Gastroesophageal sphincter (tissue), 4 donors: ENCODE results near the gene CEACAM1. TPM values are rescaled to one million over a fixed set of nuclear protein-coding genes. Genes with fewer than 3 reads are reported as not detected.
"Not testable (repeated sequence)": the region's sequence is repeated elsewhere in the genome, so short reads cannot be mapped to it uniquely, and the experiment has no call there.

Experiments
- ATAC-seq: fragments of 150-250 bp; one replicate; pipeline ENCODE4 v1.9.1; 2016; ENCODE audit warnings: mild to moderate bottlenecking, moderate library complexity
- H3K27ac ChIP-seq, 4 donors: fragments of 200-600 bp; sonication (generic) in 3 of 4; 1 replicate in 3 of 4; 2 replicates in 1 of 4; pipeline ENCODE4 v1.5.1; 2016 to 2019
- H3K27me3 ChIP-seq: fragments of 200-600 bp; sonication (generic); one replicate; pipeline ENCODE4 v1.5.1; 2019
- H3K36me3 ChIP-seq, 2 donors: fragments of 200-600 bp; sonication (generic); one replicate each; pipeline ENCODE4 v1.5.1; 2019; ENCODE audit warnings: control low read depth in 1 of 2
- H3K4me1 ChIP-seq, 3 donors: fragments of 200-600 bp; sonication (generic); 1 replicate in 2 of 3; 2 replicates in 1 of 3; pipeline ENCODE4 v1.5.1; 2016 to 2019; ENCODE audit warnings: control low read depth in 2 of 3
- H3K4me3 ChIP-seq, 2 donors: fragments of 200-600 bp; sonication (generic); one replicate each; pipeline ENCODE4 v1.5.1; 2019; ENCODE audit warnings: mild to moderate bottlenecking in 1 of 2, moderate library complexity in 1 of 2
- H3K9me3 ChIP-seq, 3 donors: fragments of 200-600 bp; sonication (generic); one replicate each; pipeline ENCODE4 v1.5.1; 2017 to 2019; ENCODE audit warnings: control low read depth in 2 of 3
- EP300 ChIP-seq: sonication (generic); formaldehyde crosslinking; IDR thresholded peaks from one replicate; pipeline ENCODE4 v1.6.1; 2017; ENCODE audit warnings: antibody characterized with exemption, mild to moderate bottlenecking
- POLR2A ChIP-seq, 2 donors: fragments of 450-650 bp; IDR thresholded peaks; one replicate each; pipeline ENCODE4 v1.6.1; 2017; ENCODE audit warnings: antibody characterized with exemption in 2 of 2, mild to moderate bottlenecking in 2 of 2, moderate library complexity in 1 of 2
- POLR2AphosphoS5 ChIP-seq: sonication (generic); formaldehyde crosslinking; IDR thresholded peaks from one replicate; pipeline ENCODE4 v1.6.1; 2017; ENCODE audit warnings: antibody characterized with exemption
- WGBS, 2 donors: methylation state at CpG; one replicate each; pipeline ENCODE4 v1.1.5; 2018; ENCODE audit warnings: low coverage in 1 of 2; 5-methylcytosine and 5-hydroxymethylcytosine counted together
- total RNA-seq, 4 donors: library from RNA; depleted of rRNA; stranded (reverse); fragments of >200 nt; gene quantifications; one replicate each; pipeline ENCODE4 v1.1.0, GENCODE V29; 2016
- TF ChIP-seq, protein P1 (sequence below), 4 experiments: fragments of 200-600 bp in 2 of 4; fragments of 450-650 bp in 2 of 4; sonication (generic) in 1 of 4; IDR thresholded peaks; one replicate each; pipeline ENCODE4 v1.5.1; 2017 to 2019; ENCODE audit warnings: antibody characterized with exemption in 4 of 4, mild to moderate bottlenecking in 2 of 4, moderate library complexity in 2 of 4

The CEACAM1 gene
- total RNA-seq, 4 donors from 2014 or later, result 0.66 to 10.1 (median 0.99) TPM

DNA sequence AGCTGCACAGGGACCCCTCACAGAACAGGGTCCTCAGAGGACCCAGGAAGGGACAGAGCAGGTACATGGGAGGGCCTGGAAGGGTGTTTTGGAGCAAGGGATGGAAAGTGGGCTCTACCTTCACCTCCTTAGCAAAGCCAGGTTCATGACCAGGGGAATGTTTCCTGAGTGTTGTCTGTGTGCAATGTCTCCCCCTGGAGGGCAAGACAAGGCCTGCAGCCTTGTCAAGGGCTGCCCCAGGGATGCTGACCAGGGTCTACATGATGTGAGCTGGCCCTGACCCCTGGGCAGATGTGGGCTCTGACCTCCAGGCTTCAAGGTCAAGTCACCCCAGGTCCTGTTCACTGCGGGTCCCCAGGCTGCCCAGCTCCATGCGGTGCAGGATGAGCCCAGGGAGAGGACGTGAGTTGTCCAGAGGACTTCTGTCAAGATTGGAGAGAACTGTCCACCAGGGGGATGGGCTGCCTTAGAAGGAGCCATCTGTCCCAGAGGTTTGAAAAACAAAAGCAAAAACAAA, 1.0 kb upstream of the CEACAM1 start:
- Histone ChIP-seq H3K9me3 (no peaks in the 10 kb centered on the region), H3K36me3 (no peaks in the 10 kb centered on the region), H3K4me3 (no peak overlapping the region), H3K4me1 (peaks cover 0 to 7% (median 0%) of the 10 kb centered on the region in 3 donors), H3K27me3 (no peaks in the 10 kb centered on the region), H3K27ac (peak overlapping the region in 1 of 4 donors; percentile 46)
- WGBS, 2 donors, result no CpG with 5 or more reads among the region's 3 CpGs
- peak; percentile 39 for ATAC-seq
- TF ChIP-seq, protein P1, sequence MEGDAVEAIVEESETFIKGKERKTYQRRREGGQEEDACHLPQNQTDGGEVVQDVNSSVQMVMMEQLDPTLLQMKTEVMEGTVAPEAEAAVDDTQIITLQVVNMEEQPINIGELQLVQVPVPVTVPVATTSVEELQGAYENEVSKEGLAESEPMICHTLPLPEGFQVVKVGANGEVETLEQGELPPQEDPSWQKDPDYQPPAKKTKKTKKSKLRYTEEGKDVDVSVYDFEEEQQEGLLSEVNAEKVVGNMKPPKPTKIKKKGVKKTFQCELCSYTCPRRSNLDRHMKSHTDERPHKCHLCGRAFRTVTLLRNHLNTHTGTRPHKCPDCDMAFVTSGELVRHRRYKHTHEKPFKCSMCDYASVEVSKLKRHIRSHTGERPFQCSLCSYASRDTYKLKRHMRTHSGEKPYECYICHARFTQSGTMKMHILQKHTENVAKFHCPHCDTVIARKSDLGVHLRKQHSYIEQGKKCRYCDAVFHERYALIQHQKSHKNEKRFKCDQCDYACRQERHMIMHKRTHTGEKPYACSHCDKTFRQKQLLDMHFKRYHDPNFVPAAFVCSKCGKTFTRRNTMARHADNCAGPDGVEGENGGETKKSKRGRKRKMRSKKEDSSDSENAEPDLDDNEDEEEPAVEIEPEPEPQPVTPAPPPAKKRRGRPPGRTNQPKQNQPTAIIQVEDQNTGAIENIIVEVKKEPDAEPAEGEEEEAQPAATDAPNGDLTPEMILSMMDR (IDR thresholded peaks at IDR 0.05), result peak in 3 of 4 experiments; percentile 46 to 77 (median 57)
- TF ChIP-seq EP300 (no peak), POLR2A (IDR thresholded peaks at IDR 0.05) (no peak), POLR2AphosphoS5 (no peak)

DNA sequence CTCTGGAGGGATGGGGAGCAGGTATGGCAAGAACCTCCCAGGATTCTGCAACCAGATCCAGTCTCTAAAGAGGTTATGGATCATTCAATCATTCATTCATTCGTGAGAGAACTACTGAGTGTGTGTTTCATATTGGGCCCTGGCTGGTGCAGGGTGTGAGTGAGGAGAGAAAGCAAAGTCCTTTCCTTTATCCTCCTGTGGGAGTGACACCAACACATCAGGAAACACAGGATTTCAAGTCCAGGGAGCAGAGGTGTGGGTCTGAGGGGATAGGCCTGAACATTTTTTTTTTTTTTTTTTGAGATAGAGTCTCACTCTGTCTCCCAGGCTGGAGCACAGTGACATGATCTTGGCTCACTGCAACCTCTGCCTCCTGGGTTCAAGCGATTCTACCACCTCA, 3.3 kb downstream of the CEACAM1 start:
- no peaks in the 10 kb centered on the region for H3K36me3 ChIP-seq
- peaks cover 0 to 7% (median 0%) of the 10 kb centered on the region in 3 donors for H3K4me1 ChIP-seq
- H3K27me3 ChIP-seq, result no peaks in the 10 kb centered on the region
- no peaks in the 10 kb centered on the region for H3K9me3 ChIP-seq
- no peak overlapping the region for H3K27ac ChIP-seq
- 56% methylated on average over 1 of the region's 2 CpGs; no CpG with 5 or more reads in 1 of the 2 donors for WGBS, 2 donors
- ATAC-seq, result no peak
- TF ChIP-seq POLR2AphosphoS5 (no peak), EP300 (no peak), POLR2A (IDR thresholded peaks at IDR 0.05) (no peak)
- TF ChIP-seq, protein P1 (IDR thresholded peaks at IDR 0.05), result no peak
- H3K4me3 ChIP-seq, result no peak overlapping the region

DNA sequence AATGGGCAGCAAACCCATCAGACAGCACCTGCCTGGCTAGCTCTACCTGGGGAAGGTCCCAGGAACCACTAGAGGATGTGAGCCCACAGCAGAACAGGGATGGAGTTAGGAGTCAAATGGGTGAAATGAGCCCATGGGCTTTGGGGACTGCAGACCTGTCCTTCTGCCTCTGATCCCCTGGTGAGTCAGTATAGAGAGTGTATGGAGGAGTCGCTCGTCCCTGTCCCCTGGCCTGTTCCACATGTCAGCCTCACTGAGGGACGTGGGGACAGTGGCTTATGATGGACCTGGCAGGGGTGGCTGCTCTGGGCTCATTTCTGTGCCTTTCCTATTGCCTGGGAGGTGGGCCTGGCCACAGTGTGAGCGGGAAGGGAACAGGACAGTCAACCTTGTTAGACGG, 4.0 kb downstream of the CEACAM1 start:
- TF ChIP-seq, protein P1 (IDR thresholded peaks at IDR 0.05), result no peak
- TF ChIP-seq POLR2AphosphoS5 (no peak), EP300 (no peak), POLR2A (IDR thresholded peaks at IDR 0.05) (no peak)
- ATAC-seq, result no peak
- H3K9me3 ChIP-seq, result no peaks in the 10 kb centered on the region
- 90% methylated on average over 4 of the region's 5 CpGs; no CpG with 5 or more reads in 1 of the 2 donors for WGBS, 2 donors
- H3K4me1 ChIP-seq, result peaks cover 0 to 7% (median 0%) of the 10 kb centered on the region in 3 donors
- no peaks in the 10 kb centered on the region for H3K27me3 ChIP-seq
- no peaks in the 10 kb centered on the region for H3K36me3 ChIP-seq
- no peak overlapping the region for H3K27ac ChIP-seq
- no peak overlapping the region for H3K4me3 ChIP-seq

DNA sequence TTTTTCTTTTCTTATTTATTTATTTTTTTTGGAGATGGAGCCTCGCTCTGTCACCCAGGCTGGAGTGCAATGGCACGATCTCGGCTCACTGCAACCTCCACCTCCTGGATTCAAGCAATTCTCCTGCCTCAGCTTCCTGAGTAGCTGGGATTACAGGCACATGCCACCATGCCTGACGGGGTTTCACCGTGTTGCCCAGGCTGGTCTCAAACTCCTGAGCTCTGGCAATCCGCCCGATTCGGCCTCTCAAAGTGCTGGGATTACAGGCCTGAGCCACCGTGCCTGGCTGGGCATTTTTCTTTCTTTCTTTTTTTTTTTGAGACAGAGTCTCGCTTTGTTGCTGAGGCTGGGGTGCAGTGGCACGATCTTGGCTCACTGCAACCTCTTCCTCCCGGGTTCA, 6.0 kb downstream of the CEACAM1 start:
- not testable (repeated sequence) for H3K4me3 ChIP-seq, H3K27ac ChIP-seq, H3K4me1 ChIP-seq, H3K36me3 ChIP-seq, H3K9me3 ChIP-seq, H3K27me3 ChIP-seq, ATAC-seq
- WGBS, 2 donors, result 84 to 89% methylated on average over 5 to 12 of the region's 12 CpGs

DNA sequence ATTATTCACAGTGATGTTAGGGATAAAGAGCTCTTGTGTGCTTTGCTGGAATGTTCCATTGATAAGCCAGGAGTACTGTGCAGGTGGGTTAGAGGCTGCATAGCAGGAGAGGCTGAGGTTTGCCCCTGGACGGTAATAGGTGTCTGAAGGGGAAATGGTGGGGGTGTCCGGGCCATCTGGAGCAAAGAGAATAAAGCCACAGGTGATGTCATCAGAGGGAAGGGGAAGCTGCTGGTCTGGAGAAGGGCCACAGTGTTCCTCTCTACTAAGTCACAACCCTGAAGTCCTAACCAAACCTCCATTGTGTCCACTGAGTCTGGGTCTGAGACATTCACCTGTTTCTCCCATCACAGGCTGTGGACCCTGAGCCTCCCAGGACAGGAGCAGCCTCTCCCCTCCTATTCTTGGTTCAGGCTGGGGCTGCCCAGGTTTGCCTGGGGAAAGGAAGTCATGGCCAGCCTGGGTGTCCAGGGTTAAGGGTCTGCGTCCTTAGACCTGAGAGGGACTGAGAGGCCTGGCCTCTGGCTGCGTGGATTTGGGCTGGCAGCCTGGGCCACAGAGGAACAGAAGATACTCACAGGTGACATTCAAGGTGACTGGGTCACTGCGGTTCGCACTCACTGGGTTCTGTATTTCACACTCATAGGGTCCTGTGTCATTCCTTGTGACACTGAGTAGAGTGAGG, 6.8 kb downstream of the CEACAM1 start:
- no peaks in the 10 kb centered on the region for H3K9me3 ChIP-seq
- ATAC-seq, result no peak
- WGBS, 2 donors, result 49 to 63% methylated on average over 2 to 3 of the region's 6 CpGs
- H3K36me3 ChIP-seq, result no peaks in the 10 kb centered on the region
- H3K4me1 ChIP-seq, result no peaks in the 10 kb centered on the region
- no peak overlapping the region for H3K27ac ChIP-seq
- TF ChIP-seq POLR2A (IDR thresholded peaks at IDR 0.05), result no peak
- TF ChIP-seq, protein P1 (IDR thresholded peaks at IDR 0.05), result no peak
- no peak for TF ChIP-seq POLR2AphosphoS5
- TF ChIP-seq EP300, result no peak
- no peaks in the 10 kb centered on the region for H3K27me3 ChIP-seq
- no peak overlapping the region for H3K4me3 ChIP-seq
